Subcutaneous adipose tissue (tissue), 4 donors: ENCODE measurements around the gene CDK5RAP3. TPM values are rescaled to one million over a fixed set of nuclear protein-coding genes. Genes with fewer than 3 reads are reported as not detected.

ENCODE experiments used
- total RNA-seq, 4 donors: library from RNA; depleted of rRNA; stranded (reverse); fragments of >200 nt; gene quantifications; one replicate each; pipeline ENCODE4 v1.1.0, GENCODE V29; 2016
- TF ChIP-seq, protein P1 (sequence below): fragments of 450-650 bp; IDR thresholded peaks from one replicate; pipeline ENCODE4 v1.5.1; 2016; ENCODE audit warnings: low read depth, mild to moderate bottlenecking, control low read depth, antibody characterized with exemption, moderate library complexity

The CDK5RAP3 gene
- total RNA-seq, 4 donors from 2014 or later, result 77.8 to 148 (median 136) TPM

DNA sequence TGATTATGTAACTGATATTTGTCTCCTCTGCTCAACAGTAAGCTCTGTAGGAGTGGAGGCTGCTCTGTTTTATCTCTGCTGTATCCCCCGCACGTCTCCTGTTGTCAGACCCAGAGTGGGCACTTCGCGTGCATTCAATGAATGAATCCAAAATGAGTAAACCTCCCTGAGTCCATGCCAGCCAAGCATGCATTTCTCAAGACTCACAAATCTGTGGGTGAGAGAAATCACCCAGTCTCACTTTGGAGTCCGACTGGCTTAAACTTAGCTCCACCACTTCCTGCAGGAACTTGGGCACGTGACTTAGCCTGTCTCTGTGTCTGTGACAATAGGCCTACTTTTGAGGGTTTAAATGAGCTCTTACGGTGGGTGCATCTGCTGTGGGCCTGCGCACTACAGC lies 25.8 kb upstream of the CDK5RAP3 start:
- TF ChIP-seq, protein P1, sequence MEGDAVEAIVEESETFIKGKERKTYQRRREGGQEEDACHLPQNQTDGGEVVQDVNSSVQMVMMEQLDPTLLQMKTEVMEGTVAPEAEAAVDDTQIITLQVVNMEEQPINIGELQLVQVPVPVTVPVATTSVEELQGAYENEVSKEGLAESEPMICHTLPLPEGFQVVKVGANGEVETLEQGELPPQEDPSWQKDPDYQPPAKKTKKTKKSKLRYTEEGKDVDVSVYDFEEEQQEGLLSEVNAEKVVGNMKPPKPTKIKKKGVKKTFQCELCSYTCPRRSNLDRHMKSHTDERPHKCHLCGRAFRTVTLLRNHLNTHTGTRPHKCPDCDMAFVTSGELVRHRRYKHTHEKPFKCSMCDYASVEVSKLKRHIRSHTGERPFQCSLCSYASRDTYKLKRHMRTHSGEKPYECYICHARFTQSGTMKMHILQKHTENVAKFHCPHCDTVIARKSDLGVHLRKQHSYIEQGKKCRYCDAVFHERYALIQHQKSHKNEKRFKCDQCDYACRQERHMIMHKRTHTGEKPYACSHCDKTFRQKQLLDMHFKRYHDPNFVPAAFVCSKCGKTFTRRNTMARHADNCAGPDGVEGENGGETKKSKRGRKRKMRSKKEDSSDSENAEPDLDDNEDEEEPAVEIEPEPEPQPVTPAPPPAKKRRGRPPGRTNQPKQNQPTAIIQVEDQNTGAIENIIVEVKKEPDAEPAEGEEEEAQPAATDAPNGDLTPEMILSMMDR, result no peak

- TF ChIP-seq, protein P1, result no peak
Measured at GRCh38 chr17:47945529-47946508, 25.1 kb upstream of the CDK5RAP3 start.

GRCh38 chr17:47946516-47946915 lies 24.4 kb upstream of the CDK5RAP3 start:
- TF ChIP-seq, protein P1, result no peak

DNA sequence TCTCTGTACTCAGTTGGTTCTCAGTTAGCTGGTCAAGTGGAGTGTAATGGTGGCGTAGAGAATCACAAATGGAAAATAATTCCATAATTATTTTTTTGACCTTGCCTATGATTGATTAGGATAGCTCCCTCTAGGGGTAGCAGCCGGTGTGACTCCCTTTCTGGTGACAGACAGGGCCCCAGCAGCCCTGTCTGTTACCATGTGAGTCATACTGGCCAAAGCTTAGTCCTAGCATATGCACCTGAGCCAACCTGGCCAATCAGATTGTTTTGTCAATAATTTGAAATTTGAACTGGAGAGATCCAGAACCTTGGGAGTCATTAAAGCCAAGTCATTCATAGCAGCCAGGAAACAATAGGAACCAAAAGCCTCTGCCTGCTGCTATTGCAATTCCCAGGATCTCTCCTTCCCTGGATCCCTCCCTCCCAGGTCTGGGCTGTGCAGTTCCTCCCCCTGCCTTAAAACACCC lies 23.9 kb upstream of the CDK5RAP3 start:
- TF ChIP-seq, protein P1, result no peak

DNA sequence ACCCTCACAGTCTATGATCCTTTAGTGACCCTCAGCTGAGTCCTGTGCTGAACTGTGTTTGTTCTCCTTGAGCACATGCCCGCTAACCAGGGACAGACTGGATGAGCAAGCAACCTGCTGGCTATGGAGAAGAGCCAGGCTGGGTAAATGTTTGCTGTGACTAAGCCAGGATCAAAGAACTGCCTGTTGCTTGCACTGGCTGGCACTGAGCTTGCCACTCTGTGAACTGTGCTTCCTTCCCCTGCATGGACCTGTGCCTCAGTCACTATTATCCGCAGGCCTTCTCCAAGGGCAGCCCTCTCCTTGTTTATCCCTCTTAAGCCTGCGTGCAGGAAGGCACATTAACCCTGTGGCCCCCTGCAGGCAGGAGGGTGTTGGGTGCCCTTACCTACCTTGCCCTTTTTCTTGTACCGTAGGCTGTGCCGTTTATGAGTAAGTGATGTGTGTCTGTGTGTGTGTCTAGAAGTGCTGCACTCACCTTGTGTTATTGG lies 22.2 kb upstream of the CDK5RAP3 start:
- TF ChIP-seq, protein P1, result no peak

GRCh38 chr17:47949197-47949759 lies 21.6 kb upstream of the CDK5RAP3 start:
- TF ChIP-seq, protein P1, result no peak

- TF ChIP-seq, protein P1, result no peak
Measured at GRCh38 chr17:47949946-47950345, 21.0 kb upstream of the CDK5RAP3 start.
